HCT116 (cell line): ENCODE data around the gene MRPL58. TPM values are rescaled to one million over a fixed set of nuclear protein-coding genes. Genes with fewer than 3 reads are reported as not detected.

Experiments
- ATAC-seq: fragments of 200-7000 bp; cut with Tn5 transposase; 2 replicates; pipeline ENCODE4 v1.9.1; 2020; ENCODE audit warnings: mild to moderate bottlenecking, moderate library complexity
- BruUV-seq: library from RNA; stranded (reverse); fragments of 400-500 nt; replicated peaks from 2 replicates; lab custom pipeline; 2021; lab: Mats Ljungman, UMichigan
- CTCF ChIA-PET: fragments of 300-600 bp; sonication (Branson Sonifier 250); formaldehyde crosslinking; loops from one replicate; lab custom pipeline; 2021; ENCODE audit warnings: antibody characterized with exemption; lab: Charles Lee
- POLR2A ChIA-PET: fragments of 300-600, 350-600 bp; sonication (Branson Sonifier 250); formaldehyde crosslinking; loops from one replicate; lab custom pipeline; 2021; ENCODE audit warnings: antibody characterized with exemption; lab: Charles Lee
- RAD21 ChIA-PET, 2 experiments: fragments of 300-600 bp; sonication (Branson Sonifier 250); formaldehyde crosslinking; loops; one replicate each; lab custom pipeline; 2023; ENCODE audit warnings: low total read pairs in 2 of 2; ENCODE audit not compliant: uncharacterized antibody in 2 of 2, unreplicated experiment in 2 of 2, low non-redundant PET in 1 of 2; lab: Charles Lee
- DNase-seq: peaks from one replicate; pipeline ENCODE4 v3.0.0-alpha.2; 2010; ENCODE audit warnings: low read depth, low spot score
- H2AFZ ChIP-seq: fragments of 200-600 bp; shearing (Covaris generic), sonication (generic); 2 replicates; pipeline ENCODE4 v1.6.1; 2017; ENCODE audit warnings: low read depth, mixed run types, mixed read lengths, antibody characterized with exemption, low read length; ENCODE audit not compliant: poor library complexity, severe bottlenecking
- H3K27ac ChIP-seq: 2 replicates; pipeline ENCODE4 v1.5.1; 2012; ENCODE audit warnings: low read depth, low read length
- H3K27me3 ChIP-seq: fragments of 200-600 bp; sonication (generic); 2 replicates; pipeline ENCODE4 v1.6.1; 2016; ENCODE audit warnings: mixed run types, low read length, mixed read lengths; ENCODE audit not compliant: insufficient read depth
- H3K36me3 ChIP-seq, 2 experiments: fragments of 200-500 bp in 1 of 2; fragments of 200-600 bp in 1 of 2; sonication (Bioruptor generic) in 1 of 2; sonication (generic) in 1 of 2; 2 replicates each; pipeline versions ENCODE4 v1.5.1 to v1.6.1; 2014 to 2016; ENCODE audit warnings: low read length in 2 of 2, inconsistent platforms in 1 of 2, mixed read lengths in 1 of 2, mixed run types in 1 of 2; ENCODE audit not compliant: insufficient read depth in 2 of 2, control insufficient read depth in 1 of 2
- H3K4me1 ChIP-seq, 2 experiments: fragments of 200-600 bp in 1 of 2; sonication (generic) in 1 of 2; 2 replicates each; pipeline versions ENCODE4 v1.5.1 to v1.6.1; 2012 to 2017; ENCODE audit warnings: low read length in 2 of 2, inconsistent platforms in 1 of 2, mild to moderate bottlenecking in 1 of 2, mixed read lengths in 1 of 2, mixed run types in 1 of 2, moderate library complexity in 1 of 2; ENCODE audit not compliant: insufficient read depth in 2 of 2, control insufficient read depth in 1 of 2
- H3K4me2 ChIP-seq: fragments of 200-600 bp; sonication (generic); 2 replicates; pipeline ENCODE4 v1.6.1; 2017; ENCODE audit warnings: mixed run types, low read length, mixed read lengths
- H3K4me3 ChIP-seq, 2 experiments: fragments of 200-600 bp in 1 of 2; sonication (generic) in 1 of 2; replicated peaks in 1 of 2; 2 replicates each; pipeline ENCODE4 v1.5.1; 2011 to 2016; ENCODE audit warnings: low read length in 2 of 2, control low read depth in 1 of 2, low read depth in 1 of 2, mild to moderate bottlenecking in 1 of 2, mixed read lengths in 1 of 2, mixed run types in 1 of 2
- H3K79me2 ChIP-seq: fragments of 200-600 bp; sonication (generic); 2 replicates; pipeline ENCODE4 v1.6.1; 2017; ENCODE audit warnings: mild to moderate bottlenecking, mixed run types, low read length, moderate library complexity, mixed read lengths; ENCODE audit not compliant: insufficient read depth
- H3K9ac ChIP-seq: fragments of 200-600 bp; sonication (generic); 2 replicates; pipeline ENCODE4 v1.6.1; 2016; ENCODE audit warnings: low read length, mixed read lengths
- H3K9me2 ChIP-seq: fragments of 200-600 bp; sonication (generic), shearing (Covaris generic); 2 replicates; pipeline ENCODE4 v1.6.1; 2017; ENCODE audit warnings: mixed run types, mild to moderate bottlenecking, moderate library complexity; ENCODE audit not compliant: insufficient read depth
- H3K9me3 ChIP-seq, 2 experiments: fragments of 200-500 bp in 1 of 2; fragments of 200-600 bp in 1 of 2; sonication (Bioruptor generic) in 1 of 2; sonication (generic) in 1 of 2; 2 replicates each; pipeline ENCODE4 v1.6.1; 2014 to 2017; ENCODE audit warnings: low read length in 2 of 2, mixed read lengths in 2 of 2, inconsistent platforms in 1 of 2, low read depth in 1 of 2, mild to moderate bottlenecking in 1 of 2, mixed run types in 1 of 2, moderate library complexity in 1 of 2; ENCODE audit not compliant: control insufficient read depth in 1 of 2, insufficient read depth in 1 of 2
- H4K20me1 ChIP-seq: fragments of 200-600 bp; sonication (generic), shearing (Covaris generic); 2 replicates; pipeline ENCODE4 v1.6.1; 2017; ENCODE audit warnings: mixed run types, mild to moderate bottlenecking, moderate library complexity; ENCODE audit not compliant: insufficient read depth
- CBX3 ChIP-seq: IDR thresholded peaks from 2 replicates; pipeline ENCODE4 v1.6.1; 2012; ENCODE audit warnings: low read depth
- POLR2A ChIP-seq: IDR thresholded peaks from 2 replicates; pipeline ENCODE4 v1.7.0; 2011; ENCODE audit warnings: borderline replicate concordance; ENCODE audit not compliant: insufficient read depth, insufficient read length; ENCODE audit errors: extremely low read depth
- POLR2AphosphoS5 ChIP-seq: IDR thresholded peaks from 2 replicates; pipeline ENCODE4 v1.6.1; 2011; ENCODE audit warnings: mild to moderate bottlenecking, low read depth, low read length, moderate library complexity
- SRF ChIP-seq: IDR thresholded peaks from 2 replicates; pipeline ENCODE4 v1.6.1; 2012; ENCODE audit warnings: low read depth
- TCF7L2 ChIP-seq: IDR thresholded peaks from 2 replicates; pipeline ENCODE4 v1.7.0; 2011; ENCODE audit warnings: borderline replicate concordance, inconsistent platforms; ENCODE audit not compliant: insufficient read depth, insufficient read length; ENCODE audit errors: extremely low read depth
- intact Hi-C: fragments of 100-400 bp; cut with micrococcal nuclease; formaldehyde crosslinking; loops from 2 replicates; pipeline ENCODE4 v1.10.0; 2022
- total RNA-seq: library from RNA; stranded (reverse); gene quantifications from one replicate; pipeline ENCODE4 v1.2.1, GENCODE V29; 2021; ENCODE audit not compliant: unreplicated experiment
- TF ChIP-seq, protein P1 (sequence below): IDR thresholded peaks from 2 replicates; pipeline ENCODE4 v1.6.1; 2011; ENCODE audit warnings: mild to moderate bottlenecking, low read length, moderate library complexity; ENCODE audit not compliant: insufficient replicate concordance; ENCODE audit errors: extremely low read depth
- TF ChIP-seq, protein P2 (sequence below): IDR thresholded peaks from 2 replicates; pipeline ENCODE4 v1.6.1; 2012
- TF ChIP-seq, protein P3 (sequence below): IDR thresholded peaks from 2 replicates; pipeline ENCODE4 v1.6.1; 2012; ENCODE audit warnings: low read depth
- TF ChIP-seq, protein P4 (sequence below): IDR thresholded peaks from 2 replicates; pipeline ENCODE4 v1.6.1; 2012

The MRPL58 gene
- total RNA-seq, 1 experiment from 2014 or later: 80.5 TPM

DNA sequence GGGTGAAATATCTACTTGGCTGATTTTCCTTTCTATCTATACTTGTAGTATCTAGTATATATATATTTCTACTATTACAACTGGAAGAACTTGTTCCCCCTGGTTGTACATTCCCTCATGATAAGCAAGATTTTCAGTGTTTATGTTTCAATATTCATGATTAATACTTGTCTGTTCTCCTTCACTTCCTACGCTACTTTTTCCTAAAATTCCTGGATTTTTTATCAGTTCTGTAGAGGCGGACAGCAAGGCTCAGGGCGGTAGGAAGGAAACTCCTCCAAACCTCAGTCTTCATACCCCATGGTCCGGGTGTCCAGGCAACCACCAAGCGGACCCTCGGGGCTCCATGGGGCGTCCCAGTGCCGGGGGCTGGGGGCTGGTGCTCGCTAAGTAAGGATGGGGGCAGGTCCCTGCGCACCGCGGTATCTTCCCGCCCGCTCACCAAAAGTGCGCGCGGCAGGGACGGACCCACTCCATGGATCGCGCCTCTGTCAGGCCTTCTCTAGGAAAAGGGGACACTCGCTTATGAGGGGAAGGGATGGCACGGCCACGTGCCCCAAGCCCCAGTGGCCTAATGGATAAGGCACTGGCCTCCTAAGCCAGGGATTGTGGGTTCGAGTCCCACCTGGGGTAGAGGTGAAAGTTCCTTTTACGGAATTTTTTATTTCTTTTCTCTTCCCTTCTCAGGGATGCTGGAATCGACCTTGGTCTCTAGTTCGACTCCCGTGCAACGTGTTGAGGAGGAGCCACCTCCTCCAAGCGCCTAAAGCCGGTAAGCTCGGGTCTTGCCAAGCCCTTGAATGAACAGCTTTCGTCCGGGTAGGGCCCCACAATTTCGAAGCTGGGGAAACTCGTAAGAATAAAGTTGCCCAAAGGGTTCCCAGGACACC, 21.1 kb downstream of the MRPL58 start (continued):
- TF ChIP-seq, protein P1, sequence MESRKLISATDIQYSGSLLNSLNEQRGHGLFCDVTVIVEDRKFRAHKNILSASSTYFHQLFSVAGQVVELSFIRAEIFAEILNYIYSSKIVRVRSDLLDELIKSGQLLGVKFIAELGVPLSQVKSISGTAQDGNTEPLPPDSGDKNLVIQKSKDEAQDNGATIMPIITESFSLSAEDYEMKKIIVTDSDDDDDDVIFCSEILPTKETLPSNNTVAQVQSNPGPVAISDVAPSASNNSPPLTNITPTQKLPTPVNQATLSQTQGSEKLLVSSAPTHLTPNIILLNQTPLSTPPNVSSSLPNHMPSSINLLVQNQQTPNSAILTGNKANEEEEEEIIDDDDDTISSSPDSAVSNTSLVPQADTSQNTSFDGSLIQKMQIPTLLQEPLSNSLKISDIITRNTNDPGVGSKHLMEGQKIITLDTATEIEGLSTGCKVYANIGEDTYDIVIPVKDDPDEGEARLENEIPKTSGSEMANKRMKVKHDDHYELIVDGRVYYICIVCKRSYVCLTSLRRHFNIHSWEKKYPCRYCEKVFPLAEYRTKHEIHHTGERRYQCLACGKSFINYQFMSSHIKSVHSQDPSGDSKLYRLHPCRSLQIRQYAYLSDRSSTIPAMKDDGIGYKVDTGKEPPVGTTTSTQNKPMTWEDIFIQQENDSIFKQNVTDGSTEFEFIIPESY: peak; percentile 82

DNA sequence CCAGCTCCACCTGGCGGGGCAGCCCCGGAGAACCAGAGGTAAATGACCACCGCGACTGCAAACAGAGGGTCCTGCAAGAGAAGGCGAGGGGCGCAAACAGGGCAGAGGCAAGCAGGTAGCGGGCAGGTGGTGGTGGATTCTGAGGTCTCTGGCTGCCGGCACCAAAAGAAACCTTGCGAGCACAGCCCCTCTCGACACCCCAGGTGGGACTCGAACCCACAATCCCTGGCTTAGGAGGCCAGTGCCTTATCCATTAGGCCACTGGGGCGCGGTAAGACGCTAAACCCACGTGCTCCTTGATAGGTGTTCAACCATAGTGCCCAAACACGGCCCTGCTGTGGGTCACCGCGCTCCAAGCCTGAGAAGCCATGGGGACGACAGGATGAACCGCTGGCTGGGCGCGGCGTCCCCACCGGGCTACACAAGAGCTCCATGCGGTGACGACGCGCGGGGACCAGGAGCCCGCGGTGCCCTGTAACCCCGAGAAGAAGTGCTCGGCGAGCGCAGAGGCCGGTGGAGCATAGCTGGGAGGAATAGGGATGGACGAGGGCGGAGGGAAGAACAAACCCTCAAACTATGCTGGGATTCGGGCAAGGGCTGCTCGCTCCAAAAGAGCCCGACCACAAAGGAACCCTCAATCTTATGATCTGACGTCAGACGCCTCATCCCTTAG, 21.9 kb downstream of the MRPL58 start:
- BruUV-seq: no TSS peak
- Histone ChIP-seq H3K9me3 (peaks cover 11 to 17% of the 10 kb centered on the region in 2 experiments; a peak in 2 of 4 replicates), H3K79me2 (no peaks in the 10 kb centered on the region), H3K4me1 (peaks cover 45 to 58% of the 10 kb centered on the region in 2 experiments), H3K36me3 (peaks cover 8 to 12% of the 10 kb centered on the region in 2 experiments), H2AFZ (peak overlapping the region; percentile 86), H4K20me1 (no peaks in the 10 kb centered on the region), H3K4me2 (peak overlapping the region; percentile 86), H3K27ac (peak overlapping the region; percentile 87), H3K27me3 (no peaks in the 10 kb centered on the region), H3K9ac (peak overlapping the region; percentile 72), H3K9me2 (no peaks in the 10 kb centered on the region), H3K4me3 (peak overlapping the region; percentile 46 to 57)
- ChIA-PET POLR2A (interaction anchor here (0.6 to 2.1 kb wide), 12 partner anchors 9 to 255 kb away, joined by 3 to 13 read pairs (median 6); partner anchors contain the start of genes ARMC7, ATP5PD, FDXR and KCTD2), CTCF (interaction anchor here (0.8 to 3.5 kb wide), 13 partner anchors 12 to 236 kb away, joined by 3 to 31 read pairs (median 4); partner anchors contain the start of genes ATP5PD, KCTD2, MIF4GD and SLC16A5), RAD21 (interaction anchor here in 1 of 2 experiments (0.6 to 2.5 kb wide), 5 partner anchors 20 to 167 kb away, joined by 3 to 9 read pairs (median 3); partner anchors contain the start of gene SLC16A5)
- ATAC-seq: peak; percentile 62
- DNase-seq: peak; percentile 93
- intact Hi-C loops: loop anchor here (2.0 to 5.0 kb wide), 3 partner anchors 72 to 170 kb away; partner anchors contain the start of genes FDXR and NUP85
- TF ChIP-seq, protein P2, sequence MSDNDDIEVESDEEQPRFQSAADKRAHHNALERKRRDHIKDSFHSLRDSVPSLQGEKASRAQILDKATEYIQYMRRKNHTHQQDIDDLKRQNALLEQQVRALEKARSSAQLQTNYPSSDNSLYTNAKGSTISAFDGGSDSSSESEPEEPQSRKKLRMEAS: peak; percentile 95
- TF ChIP-seq POLR2AphosphoS5 (peak; percentile 11; the same call in 1 of the 2 replicates), SRF (no peak), POLR2A (no peak), TCF7L2 (peak; percentile 58), CBX3 (peak; percentile 97)
- TF ChIP-seq, protein P3, sequence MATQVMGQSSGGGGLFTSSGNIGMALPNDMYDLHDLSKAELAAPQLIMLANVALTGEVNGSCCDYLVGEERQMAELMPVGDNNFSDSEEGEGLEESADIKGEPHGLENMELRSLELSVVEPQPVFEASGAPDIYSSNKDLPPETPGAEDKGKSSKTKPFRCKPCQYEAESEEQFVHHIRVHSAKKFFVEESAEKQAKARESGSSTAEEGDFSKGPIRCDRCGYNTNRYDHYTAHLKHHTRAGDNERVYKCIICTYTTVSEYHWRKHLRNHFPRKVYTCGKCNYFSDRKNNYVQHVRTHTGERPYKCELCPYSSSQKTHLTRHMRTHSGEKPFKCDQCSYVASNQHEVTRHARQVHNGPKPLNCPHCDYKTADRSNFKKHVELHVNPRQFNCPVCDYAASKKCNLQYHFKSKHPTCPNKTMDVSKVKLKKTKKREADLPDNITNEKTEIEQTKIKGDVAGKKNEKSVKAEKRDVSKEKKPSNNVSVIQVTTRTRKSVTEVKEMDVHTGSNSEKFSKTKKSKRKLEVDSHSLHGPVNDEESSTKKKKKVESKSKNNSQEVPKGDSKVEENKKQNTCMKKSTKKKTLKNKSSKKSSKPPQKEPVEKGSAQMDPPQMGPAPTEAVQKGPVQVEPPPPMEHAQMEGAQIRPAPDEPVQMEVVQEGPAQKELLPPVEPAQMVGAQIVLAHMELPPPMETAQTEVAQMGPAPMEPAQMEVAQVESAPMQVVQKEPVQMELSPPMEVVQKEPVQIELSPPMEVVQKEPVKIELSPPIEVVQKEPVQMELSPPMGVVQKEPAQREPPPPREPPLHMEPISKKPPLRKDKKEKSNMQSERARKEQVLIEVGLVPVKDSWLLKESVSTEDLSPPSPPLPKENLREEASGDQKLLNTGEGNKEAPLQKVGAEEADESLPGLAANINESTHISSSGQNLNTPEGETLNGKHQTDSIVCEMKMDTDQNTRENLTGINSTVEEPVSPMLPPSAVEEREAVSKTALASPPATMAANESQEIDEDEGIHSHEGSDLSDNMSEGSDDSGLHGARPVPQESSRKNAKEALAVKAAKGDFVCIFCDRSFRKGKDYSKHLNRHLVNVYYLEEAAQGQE: no peak
- TF ChIP-seq, protein P4, sequence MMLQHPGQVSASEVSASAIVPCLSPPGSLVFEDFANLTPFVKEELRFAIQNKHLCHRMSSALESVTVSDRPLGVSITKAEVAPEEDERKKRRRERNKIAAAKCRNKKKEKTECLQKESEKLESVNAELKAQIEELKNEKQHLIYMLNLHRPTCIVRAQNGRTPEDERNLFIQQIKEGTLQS: peak; percentile 99
- TF ChIP-seq, protein P1: peak; percentile 75
